ENCODE results near the gene PDLIM5.
"Not testable (repeated sequence)": the region's sequence is repeated elsewhere in the genome, so short reads cannot be mapped to it uniquely, and the experiment has no call there.

The PDLIM5 gene

GRCh38 chr4:94497690-94498089 lies 45.9 kb downstream of the PDLIM5 start:
- DNase-seq (ENCODE audit: low read depth): no peak

GRCh38 chr4:94498502-94498901 lies 46.8 kb downstream of the PDLIM5 start:
- DNase-seq (ENCODE audit: low read depth): no peak

- DNase-seq (ENCODE audit: low read depth): no peak
These were observed 48.9 kb downstream of the PDLIM5 start for GRCh38 chr4:94500685-94501084.

- DNase-seq (ENCODE audit: low read depth): no peak
These were observed 52.8 kb downstream of the PDLIM5 start for GRCh38 chr4:94504545-94504944.

GRCh38 chr4:94506822-94507221 lies 55.1 kb downstream of the PDLIM5 start:
- no peak for DNase-seq (ENCODE audit: low read depth)

- DNase-seq (ENCODE audit: low read depth): no peak
These were observed 55.5 kb downstream of the PDLIM5 start for GRCh38 chr4:94507281-94507680.

GRCh38 chr4:94507708-94508107 lies 56.0 kb downstream of the PDLIM5 start:
- DNase-seq (ENCODE audit: low read depth): no peak

- DNase-seq (ENCODE audit: low read depth): no peak
These were observed 56.6 kb downstream of the PDLIM5 start for GRCh38 chr4:94508296-94508695.

- no peak for DNase-seq (ENCODE audit: low read depth)
These were observed 57.1 kb downstream of the PDLIM5 start for GRCh38 chr4:94508806-94509205.

GRCh38 chr4:94511591-94511990 lies 59.8 kb downstream of the PDLIM5 start:
- DNase-seq (ENCODE audit: low read depth): no peak

- DNase-seq (ENCODE audit: low read depth): not testable (repeated sequence)
These were observed 61.8 kb downstream of the PDLIM5 start for GRCh38 chr4:94513532-94513931.

- no peak for DNase-seq (ENCODE audit: low read depth)
These were observed 63.6 kb downstream of the PDLIM5 start for GRCh38 chr4:94515365-94515764.

GRCh38 chr4:94516067-94516466 lies 64.3 kb downstream of the PDLIM5 start:
- DNase-seq (ENCODE audit: low read depth): no peak

GRCh38 chr4:94516999-94517398 lies 65.3 kb downstream of the PDLIM5 start:
- no peak for DNase-seq (ENCODE audit: low read depth)

GRCh38 chr4:94517492-94517891 lies 65.8 kb downstream of the PDLIM5 start:
- no peak for DNase-seq (ENCODE audit: low read depth)

GRCh38 chr4:94519019-94519418 lies 67.3 kb downstream of the PDLIM5 start:
- no peak for DNase-seq (ENCODE audit: low read depth)

GRCh38 chr4:94519925-94520789 lies 68.4 kb downstream of the PDLIM5 start:
- no peak for DNase-seq (ENCODE audit: low read depth)

- no peak for DNase-seq (ENCODE audit: low read depth)
These were observed 71.4 kb downstream of the PDLIM5 start for GRCh38 chr4:94523033-94523580.

GRCh38 chr4:94523617-94524016 lies 71.9 kb downstream of the PDLIM5 start:
- no peak for DNase-seq (ENCODE audit: low read depth)

- no peak for DNase-seq (ENCODE audit: low read depth)
These were observed 74.4 kb downstream of the PDLIM5 start for GRCh38 chr4:94525993-94526728.

GRCh38 chr4:94527556-94528233 lies 76.0 kb downstream of the PDLIM5 start:
- DNase-seq (ENCODE audit: low read depth): no peak

- DNase-seq (ENCODE audit: low read depth): no peak
These were observed 77.2 kb downstream of the PDLIM5 start for GRCh38 chr4:94528792-94529451.
